Natural killer cell (primary cell): Measurements from ENCODE around the gene GATAD1. TPM values are rescaled to one million over a fixed set of nuclear protein-coding genes. Genes with fewer than 3 reads are reported as not detected.

Experiments
- ATAC-seq, 3 donors: fragments of 150-1000 bp in 2 of 3; fragments of 200-7000 bp in 1 of 3; cut with Tn5 transposase; 1 replicate in 1 of 3; 2 replicates in 2 of 3; pipeline ENCODE4 v1.10.0; 2021; ENCODE audit warnings: mild to moderate bottlenecking in 2 of 3, moderate library complexity in 2 of 3
- DNase-seq, 2 donors: peaks; one replicate each; pipeline versions ENCODE4 v3.0.0 to v3.0.0-alpha.2; 2013 to 2021; ENCODE audit warnings: mixed read lengths in 1 of 2
- H3K27ac ChIP-seq: one replicate; pipeline ENCODE4 v1.5.1; 2013; ENCODE audit warnings: mild to moderate bottlenecking, low read length
- H3K27me3 ChIP-seq: one replicate; pipeline ENCODE4 v1.6.1; 2013; ENCODE audit warnings: low read length; ENCODE audit not compliant: control insufficient read depth, insufficient read depth
- H3K36me3 ChIP-seq: one replicate; pipeline ENCODE4 v1.6.1; 2013; ENCODE audit warnings: low read length; ENCODE audit not compliant: control insufficient read depth, insufficient read depth
- H3K4me1 ChIP-seq: one replicate; pipeline ENCODE4 v1.6.1; 2013; ENCODE audit warnings: low read length; ENCODE audit not compliant: control insufficient read depth, insufficient read depth
- H3K4me3 ChIP-seq: one replicate; pipeline ENCODE4 v1.5.1; 2013; ENCODE audit warnings: low read length
- H3K9me3 ChIP-seq: one replicate; pipeline ENCODE4 v1.6.1; 2013; ENCODE audit warnings: low read length; ENCODE audit not compliant: control insufficient read depth, insufficient read depth
- H3K27ac Mint-ChIP-seq, 2 donors: one replicate each; pipeline ENCODE4 v1.8.0; 2022; ENCODE audit warnings: mild to moderate bottlenecking in 2 of 2, mixed read lengths in 2 of 2, moderate library complexity in 1 of 2
- H3K27me3 Mint-ChIP-seq, 2 donors: one replicate each; pipeline ENCODE4 v1.8.0; 2022; ENCODE audit warnings: low read depth in 2 of 2, mixed read lengths in 2 of 2
- H3K36me3 Mint-ChIP-seq: one replicate; pipeline ENCODE4 v1.8.0; 2022; ENCODE audit warnings: mixed read lengths
- H3K4me1 Mint-ChIP-seq, 2 donors: one replicate each; pipeline ENCODE4 v1.8.0; 2022; ENCODE audit warnings: mixed read lengths in 2 of 2
- H3K4me3 Mint-ChIP-seq: one replicate; pipeline ENCODE4 v1.8.0; 2022; ENCODE audit warnings: mild to moderate bottlenecking, moderate library complexity, mixed read lengths
- H3K9me3 Mint-ChIP-seq, 2 donors: one replicate each; pipeline ENCODE4 v1.8.0; 2022; ENCODE audit warnings: mixed read lengths in 2 of 2
- WGBS: methylation state at CpG from one replicate; pipeline ENCODE4 v1.1.7; 2013; ENCODE audit warnings: missing lambda C conversion rate; ENCODE audit not compliant: insufficient coverage; 5-methylcytosine and 5-hydroxymethylcytosine counted together
- intact Hi-C: fragments of 100-400 bp; cut with micrococcal nuclease; formaldehyde crosslinking; loops from one replicate; pipeline ENCODE4 v1.14.2; 2022
- total RNA-seq, 4 donors: library from RNA; stranded (reverse); fragments of 120-200 nt in 1 of 4; gene quantifications; one replicate each; pipeline versions ENCODE4 v1.2.3 to v1.2.4, GENCODE V29; 2013 to 2022
- TF ChIP-seq, protein P1 (sequence below): fragments of 200-600 bp; IDR thresholded peaks from one replicate; pipeline ENCODE4 v1.8.0; 2022; ENCODE audit warnings: antibody characterized with exemption

Gene GATAD1
- total RNA-seq, 3 donors from 2014 or later (not counting 1 experiment from before 2014, with no cell fraction given) = 32.5 to 43.3 (median 35.0) TPM

GRCh38 chr7:92496876-92497275, 49.6 kb downstream of the GATAD1 start:
- TF ChIP-seq, protein P1, sequence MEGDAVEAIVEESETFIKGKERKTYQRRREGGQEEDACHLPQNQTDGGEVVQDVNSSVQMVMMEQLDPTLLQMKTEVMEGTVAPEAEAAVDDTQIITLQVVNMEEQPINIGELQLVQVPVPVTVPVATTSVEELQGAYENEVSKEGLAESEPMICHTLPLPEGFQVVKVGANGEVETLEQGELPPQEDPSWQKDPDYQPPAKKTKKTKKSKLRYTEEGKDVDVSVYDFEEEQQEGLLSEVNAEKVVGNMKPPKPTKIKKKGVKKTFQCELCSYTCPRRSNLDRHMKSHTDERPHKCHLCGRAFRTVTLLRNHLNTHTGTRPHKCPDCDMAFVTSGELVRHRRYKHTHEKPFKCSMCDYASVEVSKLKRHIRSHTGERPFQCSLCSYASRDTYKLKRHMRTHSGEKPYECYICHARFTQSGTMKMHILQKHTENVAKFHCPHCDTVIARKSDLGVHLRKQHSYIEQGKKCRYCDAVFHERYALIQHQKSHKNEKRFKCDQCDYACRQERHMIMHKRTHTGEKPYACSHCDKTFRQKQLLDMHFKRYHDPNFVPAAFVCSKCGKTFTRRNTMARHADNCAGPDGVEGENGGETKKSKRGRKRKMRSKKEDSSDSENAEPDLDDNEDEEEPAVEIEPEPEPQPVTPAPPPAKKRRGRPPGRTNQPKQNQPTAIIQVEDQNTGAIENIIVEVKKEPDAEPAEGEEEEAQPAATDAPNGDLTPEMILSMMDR = no peak
- 100% methylated on average over 2 of the region's 2 CpGs for WGBS
- no peaks in the 10 kb centered on the region for H3K27me3 Mint-ChIP-seq

GRCh38 chr7:92498557-92498956, 51.3 kb downstream of the GATAD1 start:
- DNase-seq = no peak
- no peaks in the 10 kb centered on the region for H3K9me3 ChIP-seq
- no peaks in the 10 kb centered on the region for H3K27me3 ChIP-seq
- ATAC-seq = no peak
- Mint-ChIP-seq H3K27ac (no peak overlapping the region), H3K4me3 (no peak overlapping the region), H3K4me1 (no peaks in the 10 kb centered on the region), H3K9me3 (no peaks in the 10 kb centered on the region), H3K27me3 (no peaks in the 10 kb centered on the region), H3K36me3 (peaks cover 17% of the 10 kb centered on the region)
- no peak overlapping the region for H3K27ac ChIP-seq
- intact Hi-C loops = no loop called here
- H3K4me1 ChIP-seq = no peaks in the 10 kb centered on the region
- 96% methylated on average over 2 of the region's 2 CpGs for WGBS
- TF ChIP-seq, protein P1 = no peak
- peaks cover 70% of the 10 kb centered on the region for H3K36me3 ChIP-seq
- no peak overlapping the region for H3K4me3 ChIP-seq

More at GRCh38 chr7:92496876-92497275, 49.6 kb downstream of the GATAD1 start:
- no peak overlapping the region for H3K4me3 ChIP-seq
- no peaks in the 10 kb centered on the region for H3K9me3 Mint-ChIP-seq
- no peaks in the 10 kb centered on the region for H3K4me1 ChIP-seq
- H3K27me3 ChIP-seq = no peaks in the 10 kb centered on the region
- no peak overlapping the region for H3K27ac Mint-ChIP-seq
- peaks cover 18% of the 10 kb centered on the region for H3K36me3 Mint-ChIP-seq
- H3K9me3 ChIP-seq = no peaks in the 10 kb centered on the region
- H3K36me3 ChIP-seq = peaks cover 75% of the 10 kb centered on the region
- H3K27ac ChIP-seq = no peak overlapping the region
- H3K4me1 Mint-ChIP-seq = no peaks in the 10 kb centered on the region
- H3K4me3 Mint-ChIP-seq = no peak overlapping the region
- no peak for DNase-seq
- ATAC-seq = no peak
- intact Hi-C loops = no loop called here

GRCh38 chr7:92503767-92504166, 56.5 kb downstream of the GATAD1 start:
- Histone ChIP-seq H3K36me3 (peaks cover 55% of the 10 kb centered on the region), H3K27me3 (no peaks in the 10 kb centered on the region), H3K9me3 (no peaks in the 10 kb centered on the region), H3K27ac (no peak overlapping the region), H3K4me1 (no peaks in the 10 kb centered on the region), H3K4me3 (no peak overlapping the region)
- Mint-ChIP-seq H3K27ac (no peak overlapping the region), H3K9me3 (no peaks in the 10 kb centered on the region), H3K4me1 (no peaks in the 10 kb centered on the region), H3K27me3 (no peaks in the 10 kb centered on the region), H3K4me3 (no peak overlapping the region), H3K36me3 (peaks cover 23% of the 10 kb centered on the region)
- ATAC-seq (no peak), DNase-seq (no peak)
- intact Hi-C loops = no loop called here
- TF ChIP-seq, protein P1 = no peak
- WGBS = 71% methylated on average over 2 of the region's 2 CpGs

DNA sequence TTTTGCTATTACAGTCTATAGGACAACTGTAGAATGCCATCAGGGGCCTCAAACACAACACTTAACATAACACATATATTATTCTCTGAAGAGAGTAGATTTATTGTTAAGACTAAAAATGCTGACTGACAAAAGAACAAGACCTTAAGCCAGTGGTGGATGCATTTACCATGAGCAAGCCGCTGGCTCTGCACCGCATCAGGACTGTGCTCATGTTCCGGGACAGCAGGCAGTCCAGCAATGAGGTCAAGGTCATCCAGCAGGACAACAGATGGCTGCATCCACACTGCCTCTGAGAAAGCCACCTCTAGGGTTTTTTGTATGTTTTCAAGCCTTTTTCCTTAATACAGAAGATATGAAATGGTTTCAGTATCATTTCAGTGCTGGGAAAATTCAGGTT, 57.3 kb downstream of the GATAD1 start:
- H3K36me3 ChIP-seq = peaks cover 52% of the 10 kb centered on the region
- TF ChIP-seq, protein P1 = no peak
- no peak overlapping the region for H3K4me3 ChIP-seq
- intact Hi-C loops = no loop called here
- H3K27me3 Mint-ChIP-seq = no peaks in the 10 kb centered on the region
- H3K9me3 ChIP-seq = no peaks in the 10 kb centered on the region
- H3K9me3 Mint-ChIP-seq = no peaks in the 10 kb centered on the region
- H3K4me1 Mint-ChIP-seq = no peaks in the 10 kb centered on the region
- no peaks in the 10 kb centered on the region for H3K27me3 ChIP-seq
- DNase-seq (no peak), ATAC-seq (no peak)
- H3K27ac ChIP-seq = no peak overlapping the region
- H3K36me3 Mint-ChIP-seq = peaks cover 15% of the 10 kb centered on the region
- H3K27ac Mint-ChIP-seq = no peak overlapping the region
- H3K4me1 ChIP-seq = no peaks in the 10 kb centered on the region
- no peak overlapping the region for H3K4me3 Mint-ChIP-seq
- 99% methylated on average over 3 of the region's 3 CpGs for WGBS
